Endothelial cell of umbilical vein (primary cell): Measurements from ENCODE around the gene NCKAP5. TPM values are rescaled to one million over a fixed set of nuclear protein-coding genes. Genes with fewer than 3 reads are reported as not detected.

Experiments
- BruUV-seq: library from RNA; stranded (reverse); fragments of 400-500 nt; replicated peaks from 2 replicates; lab custom pipeline; 2021; lab: Mats Ljungman, UMichigan
- CTCF ChIA-PET: fragments of 300-600, 350-600 bp; sonication (Branson Sonifier 250); formaldehyde crosslinking; loops from one replicate; lab custom pipeline; 2021; ENCODE audit warnings: antibody characterized with exemption, inconsistent platforms; lab: Charles Lee
- POLR2A ChIA-PET: fragments of 300-600, 350-600 bp; sonication (Branson Sonifier 250); formaldehyde crosslinking; loops from one replicate; lab custom pipeline; 2021; ENCODE audit warnings: antibody characterized with exemption, inconsistent platforms; lab: Charles Lee
- DNase-seq: peaks from one replicate; pipeline ENCODE4 v3.0.0-alpha.2; 2011; ENCODE audit warnings: low read depth, low spot score
- FAIRE-seq: peaks from 2 replicates; lab custom pipeline; 2011; peaks lifted over from hg19 to GRCh38; lab: Jason Lieb, UNC
- H2AFZ ChIP-seq: 2 replicates; pipeline ENCODE4 v1.6.0; 2012; ENCODE audit warnings: low read depth, low read length, control low read depth, inconsistent platforms
- H3K27ac ChIP-seq: 2 replicates; pipeline ENCODE4 v1.5.1; 2011; ENCODE audit warnings: low read depth, mild to moderate bottlenecking, control low read depth, low read length, moderate library complexity; ENCODE audit not compliant: insufficient read depth
- H3K27me3 ChIP-seq, 2 experiments: 2 replicates each; pipeline versions ENCODE4 v1.6.0 to v1.6.1; 2011; ENCODE audit warnings: low read length in 2 of 2, mixed read lengths in 1 of 2; ENCODE audit not compliant: control insufficient read depth in 2 of 2, insufficient read depth in 2 of 2
- H3K36me3 ChIP-seq, 2 experiments: 2 replicates in 1 of 2; 3 replicates in 1 of 2; pipeline ENCODE4 v1.5.1; 2011; ENCODE audit warnings: low read length in 2 of 2, mild to moderate bottlenecking in 1 of 2, moderate library complexity in 1 of 2; ENCODE audit not compliant: control insufficient read depth in 2 of 2, insufficient read depth in 2 of 2; ENCODE audit errors: extremely low read depth in 1 of 2
- H3K4me1 ChIP-seq: 3 replicates; pipeline ENCODE4 v1.5.1; 2011; ENCODE audit warnings: mild to moderate bottlenecking, low read length; ENCODE audit not compliant: control insufficient read depth, insufficient read depth; ENCODE audit errors: extremely low read depth
- H3K4me2 ChIP-seq: 2 replicates; pipeline ENCODE4 v1.6.1; 2011; ENCODE audit warnings: low read length, control low read depth, mixed read lengths; ENCODE audit not compliant: insufficient read depth
- H3K4me3 ChIP-seq, 3 experiments: fragments of 200-600 bp in 1 of 3; sonication (generic), shearing (Covaris generic) in 1 of 3; replicated peaks in 1 of 3; 2 replicates each; pipeline ENCODE4 v1.5.1; 2011 to 2016; ENCODE audit warnings: control low read depth in 3 of 3, low read length in 3 of 3, mild to moderate bottlenecking in 2 of 3, inconsistent platforms in 1 of 3, low read depth in 1 of 3, moderate library complexity in 1 of 3; ENCODE audit not compliant: insufficient read depth in 1 of 3
- H3K79me2 ChIP-seq: 2 replicates; pipeline ENCODE4 v1.6.0; 2012; ENCODE audit warnings: low read length, inconsistent platforms; ENCODE audit not compliant: control insufficient read depth, insufficient read depth
- H3K9ac ChIP-seq: replicated peaks from 2 replicates; pipeline ENCODE3; 2011; ENCODE audit warnings: low read length, control low read depth; ENCODE audit not compliant: insufficient read depth; ENCODE audit errors: extremely low read depth
- H3K9me1 ChIP-seq: replicated peaks from 3 replicates; pipeline ENCODE4 v1.6.0; 2011; ENCODE audit warnings: mild to moderate bottlenecking, low read length; ENCODE audit not compliant: control insufficient read depth, insufficient read depth; ENCODE audit errors: extremely low read depth
- H3K9me3 ChIP-seq: replicated peaks from 2 replicates; pipeline ENCODE4 v1.5.1; 2012; ENCODE audit warnings: low read length, inconsistent platforms; ENCODE audit not compliant: control insufficient read depth, insufficient read depth
- H4K20me1 ChIP-seq: replicated peaks from 2 replicates; pipeline ENCODE3; 2011; ENCODE audit warnings: mild to moderate bottlenecking, low read length; ENCODE audit not compliant: control insufficient read depth, insufficient read depth; ENCODE audit errors: extremely low read depth
- CTCF ChIP-seq, 2 donors: IDR thresholded peaks; 1 replicate in 1 of 2; 2 replicates in 1 of 2; pipeline ENCODE4 v1.5.1; 2011; ENCODE audit warnings: low read length in 2 of 2, mild to moderate bottlenecking in 2 of 2, moderate library complexity in 2 of 2, control low read depth in 1 of 2, inconsistent platforms in 1 of 2, low read depth in 1 of 2; ENCODE audit not compliant: insufficient read depth in 1 of 2; ENCODE audit errors: extremely low read depth in 1 of 2
- FOS ChIP-seq: IDR thresholded peaks from 2 replicates; pipeline ENCODE4 v1.6.1; 2011; ENCODE audit warnings: mild to moderate bottlenecking, low read length, moderate library complexity, borderline replicate concordance; ENCODE audit not compliant: insufficient read depth
- GATA2 ChIP-seq: IDR thresholded peaks from 2 replicates; pipeline ENCODE4 v1.7.0; 2011; ENCODE audit warnings: low read depth, mild to moderate bottlenecking, moderate library complexity, mixed read lengths, low read length; ENCODE audit not compliant: insufficient read length, insufficient read depth
- JUN ChIP-seq: IDR thresholded peaks from 2 replicates; pipeline ENCODE4 v1.6.1; 2011; ENCODE audit warnings: borderline replicate concordance, low read depth; ENCODE audit not compliant: insufficient read length, insufficient read depth
- MYC ChIP-seq: IDR thresholded peaks from one replicate; pipeline ENCODE4 v1.6.1; 2011; ENCODE audit warnings: mild to moderate bottlenecking, low read depth, low read length
- POLR2A ChIP-seq: IDR thresholded peaks from 2 replicates; pipeline ENCODE4 v1.6.1; 2012; ENCODE audit warnings: low read depth, mild to moderate bottlenecking, control low read depth, low read length
- POLR2AphosphoS5 ChIP-seq: IDR thresholded peaks from 2 replicates; pipeline ENCODE4 v1.6.1; 2012; ENCODE audit warnings: low read depth, mild to moderate bottlenecking, control low read depth, low read length, moderate library complexity; ENCODE audit not compliant: insufficient read depth
- dilution Hi-C: fragments of 300-500 bp; cut with MboI; formaldehyde crosslinking; loops from one replicate; pipeline ENCODE4 v1.15.0; 2019; ENCODE audit warnings: low sequenced_read_pairs; ENCODE audit not compliant: extremely low pct_ligation_motif_present
- intact Hi-C: fragments of 100-400 bp; cut with micrococcal nuclease; formaldehyde crosslinking; loops from one replicate; pipeline ENCODE4 v1.10.0; 2022
- polyA plus RNA-seq, 4 experiments: library from polyadenylated mRNA; depleted of rRNA in 3 of 4; stranded (reverse) in 3 of 4; unstranded in 1 of 4; fragments of >200 nt; gene quantifications; 2 replicates each; pipeline versions ENCODE4 v1.2.1 to v1.2.3, GENCODE V29; 2011 to 2012; ENCODE audit warnings: missing spikeins in 1 of 4
- total RNA-seq: library from RNA; stranded (reverse); gene quantifications from 2 replicates; pipeline ENCODE4 v1.2.3, GENCODE V29; 2021

NCKAP5 gene
- total and polyA plus RNA-seq, 2 donors (not counting 3 experiments of a cell fraction or from before 2014, with no cell fraction given), result 0.47 to 3.3 TPM

GRCh38 chr2:133434959-133435668 is 133.1 kb downstream of the NCKAP5 start:
- intact Hi-C loops, result no loop called here

More at GRCh38 chr2:133434959-133435668, 133.1 kb downstream of the NCKAP5 start:
- POLR2A ChIA-PET, result no interaction called here
- Histone ChIP-seq H2AFZ (no peak overlapping the region), H3K4me2 (no peak overlapping the region), H4K20me1 (no peaks in the 10 kb centered on the region), H3K27me3 (no peaks in the 10 kb centered on the region), H3K9me1 (no peaks in the 10 kb centered on the region), H3K9me3 (no peaks in the 10 kb centered on the region), H3K9ac (no peak overlapping the region), H3K36me3 (no peaks in the 10 kb centered on the region), H3K79me2 (no peaks in the 10 kb centered on the region), H3K4me3 (no peak overlapping the region), H3K27ac (no peak overlapping the region), H3K4me1 (no peaks in the 10 kb centered on the region)
- CTCF ChIA-PET, result no interaction called here
- DNase-seq (no peak), FAIRE-seq (no peak)
- TF ChIP-seq POLR2AphosphoS5 (no peak), FOS (no peak), CTCF (IDR thresholded peaks at IDR 0.05; ENCODE audit: extremely low read depth in 1 of 2, insufficient read depth in 1 of 2, low read depth in 1 of 2, low read length in 2 of 2) (no peak), POLR2A (no peak), JUN (no peak), GATA2 (no peak), MYC (no peak)
- dilution Hi-C loops, result no loop called here
- no TSS peak for BruUV-seq
